ENCODE measurements around the gene CLEC4D.

Gene CLEC4D

DNA sequence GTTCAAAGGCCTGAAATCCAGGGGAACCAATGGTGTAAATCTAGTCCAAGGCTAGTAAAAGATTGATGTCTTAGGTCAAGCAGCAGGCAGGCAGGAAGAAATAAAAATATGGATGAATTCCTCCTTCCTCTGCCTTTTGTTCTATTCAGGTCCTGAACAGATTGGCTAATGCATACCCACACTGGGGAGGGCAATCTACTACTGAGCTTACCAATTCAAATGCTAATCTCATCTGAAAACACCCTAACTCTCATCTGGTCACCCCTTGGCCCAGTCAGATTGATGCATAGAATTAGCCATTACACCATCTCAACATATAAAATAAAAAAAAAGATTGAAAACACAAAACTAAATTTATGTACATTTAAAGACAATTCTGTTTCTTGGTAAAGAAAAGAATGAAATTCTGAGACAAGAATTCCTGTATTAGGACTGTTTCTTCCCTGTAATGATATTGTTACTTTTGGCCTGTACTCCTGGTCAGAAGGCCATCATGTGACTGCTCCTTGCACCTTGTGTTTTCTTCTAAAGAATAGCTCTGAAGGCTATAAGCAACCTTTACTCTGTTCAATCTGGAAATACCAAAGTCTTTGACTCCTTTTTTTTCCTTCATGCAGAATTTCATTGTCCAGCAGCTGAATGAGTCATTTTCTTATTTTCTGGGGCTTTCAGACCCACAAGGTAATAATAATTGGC, 37.6 kb upstream of the CLEC4D start:
- TF ChIP-seq, protein P1, sequence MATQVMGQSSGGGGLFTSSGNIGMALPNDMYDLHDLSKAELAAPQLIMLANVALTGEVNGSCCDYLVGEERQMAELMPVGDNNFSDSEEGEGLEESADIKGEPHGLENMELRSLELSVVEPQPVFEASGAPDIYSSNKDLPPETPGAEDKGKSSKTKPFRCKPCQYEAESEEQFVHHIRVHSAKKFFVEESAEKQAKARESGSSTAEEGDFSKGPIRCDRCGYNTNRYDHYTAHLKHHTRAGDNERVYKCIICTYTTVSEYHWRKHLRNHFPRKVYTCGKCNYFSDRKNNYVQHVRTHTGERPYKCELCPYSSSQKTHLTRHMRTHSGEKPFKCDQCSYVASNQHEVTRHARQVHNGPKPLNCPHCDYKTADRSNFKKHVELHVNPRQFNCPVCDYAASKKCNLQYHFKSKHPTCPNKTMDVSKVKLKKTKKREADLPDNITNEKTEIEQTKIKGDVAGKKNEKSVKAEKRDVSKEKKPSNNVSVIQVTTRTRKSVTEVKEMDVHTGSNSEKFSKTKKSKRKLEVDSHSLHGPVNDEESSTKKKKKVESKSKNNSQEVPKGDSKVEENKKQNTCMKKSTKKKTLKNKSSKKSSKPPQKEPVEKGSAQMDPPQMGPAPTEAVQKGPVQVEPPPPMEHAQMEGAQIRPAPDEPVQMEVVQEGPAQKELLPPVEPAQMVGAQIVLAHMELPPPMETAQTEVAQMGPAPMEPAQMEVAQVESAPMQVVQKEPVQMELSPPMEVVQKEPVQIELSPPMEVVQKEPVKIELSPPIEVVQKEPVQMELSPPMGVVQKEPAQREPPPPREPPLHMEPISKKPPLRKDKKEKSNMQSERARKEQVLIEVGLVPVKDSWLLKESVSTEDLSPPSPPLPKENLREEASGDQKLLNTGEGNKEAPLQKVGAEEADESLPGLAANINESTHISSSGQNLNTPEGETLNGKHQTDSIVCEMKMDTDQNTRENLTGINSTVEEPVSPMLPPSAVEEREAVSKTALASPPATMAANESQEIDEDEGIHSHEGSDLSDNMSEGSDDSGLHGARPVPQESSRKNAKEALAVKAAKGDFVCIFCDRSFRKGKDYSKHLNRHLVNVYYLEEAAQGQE (IDR thresholded peaks at IDR 0.05; ENCODE audit: insufficient read depth in 1 of 2, low read depth in 2 of 2, low read length in 2 of 2), result no peak
- TF ChIP-seq SIN3A (IDR thresholded peaks at IDR 0.05; ENCODE audit: borderline replicate concordance, insufficient read depth, low read length) (no peak), TAF1 (IDR thresholded peaks at IDR 0.05; ENCODE audit: borderline replicate concordance, insufficient read depth, low read length) (no peak)

- TF ChIP-seq POLR2AphosphoS5 (IDR thresholded peaks at IDR 0.05; ENCODE audit: low read depth, low read length), result no peak
- TF ChIP-seq TAF1 (IDR thresholded peaks at IDR 0.05; ENCODE audit: borderline replicate concordance, insufficient read depth, low read length), result no peak
- TF ChIP-seq, protein P1 (IDR thresholded peaks at IDR 0.05; ENCODE audit: insufficient read depth in 1 of 2, low read depth in 2 of 2, low read length in 2 of 2), result no peak
- TF ChIP-seq FOXP2 (optimal IDR thresholded peaks at IDR 0.05; ENCODE audit: borderline replicate concordance, extremely low read depth, extremely low read length, insufficient read depth), result no peak
- TF ChIP-seq SIN3A (IDR thresholded peaks at IDR 0.05; ENCODE audit: borderline replicate concordance, insufficient read depth, low read length), result no peak
Observed at GRCh38 chr12:8482571-8483061, 30.7 kb upstream of the CLEC4D start.

GRCh38 chr12:8483079-8483478, 30.2 kb upstream of the CLEC4D start:
- TF ChIP-seq TAF1 (IDR thresholded peaks at IDR 0.05; ENCODE audit: borderline replicate concordance, insufficient read depth, low read length), result no peak
- TF ChIP-seq POLR2AphosphoS5 (IDR thresholded peaks at IDR 0.05; ENCODE audit: low read depth, low read length), result no peak
- no peak for TF ChIP-seq SIN3A (IDR thresholded peaks at IDR 0.05; ENCODE audit: borderline replicate concordance, insufficient read depth, low read length)
- TF ChIP-seq, protein P1 (IDR thresholded peaks at IDR 0.05; ENCODE audit: insufficient read depth in 1 of 2, low read depth in 2 of 2, low read length in 2 of 2), result no peak
- no peak for TF ChIP-seq FOXP2 (optimal IDR thresholded peaks at IDR 0.05; ENCODE audit: borderline replicate concordance, extremely low read depth, extremely low read length, insufficient read depth)

- TF ChIP-seq FOXP2 (optimal IDR thresholded peaks at IDR 0.05; ENCODE audit: borderline replicate concordance, extremely low read depth, extremely low read length, insufficient read depth) (no peak), POLR2AphosphoS5 (IDR thresholded peaks at IDR 0.05; ENCODE audit: low read depth, low read length) (no peak), TAF1 (IDR thresholded peaks at IDR 0.05; ENCODE audit: borderline replicate concordance, insufficient read depth, low read length) (no peak), SIN3A (IDR thresholded peaks at IDR 0.05; ENCODE audit: borderline replicate concordance, insufficient read depth, low read length) (no peak)
- TF ChIP-seq, protein P1 (IDR thresholded peaks at IDR 0.05; ENCODE audit: insufficient read depth in 1 of 2, low read depth in 2 of 2, low read length in 2 of 2), result no peak
Observed at GRCh38 chr12:8491646-8492530, 21.4 kb upstream of the CLEC4D start.

Measured in PFSK-1 (cell line).